Measurements from ENCODE around the gene HJV.

HJV gene

GRCh38 chr1:146021050-146021445 lies 487 bp downstream of the HJV start:
- no peak for DNase-seq

GRCh38 chr1:146020058-146021049 lies 1.2 kb downstream of the HJV start:
- no peak for DNase-seq

DNA sequence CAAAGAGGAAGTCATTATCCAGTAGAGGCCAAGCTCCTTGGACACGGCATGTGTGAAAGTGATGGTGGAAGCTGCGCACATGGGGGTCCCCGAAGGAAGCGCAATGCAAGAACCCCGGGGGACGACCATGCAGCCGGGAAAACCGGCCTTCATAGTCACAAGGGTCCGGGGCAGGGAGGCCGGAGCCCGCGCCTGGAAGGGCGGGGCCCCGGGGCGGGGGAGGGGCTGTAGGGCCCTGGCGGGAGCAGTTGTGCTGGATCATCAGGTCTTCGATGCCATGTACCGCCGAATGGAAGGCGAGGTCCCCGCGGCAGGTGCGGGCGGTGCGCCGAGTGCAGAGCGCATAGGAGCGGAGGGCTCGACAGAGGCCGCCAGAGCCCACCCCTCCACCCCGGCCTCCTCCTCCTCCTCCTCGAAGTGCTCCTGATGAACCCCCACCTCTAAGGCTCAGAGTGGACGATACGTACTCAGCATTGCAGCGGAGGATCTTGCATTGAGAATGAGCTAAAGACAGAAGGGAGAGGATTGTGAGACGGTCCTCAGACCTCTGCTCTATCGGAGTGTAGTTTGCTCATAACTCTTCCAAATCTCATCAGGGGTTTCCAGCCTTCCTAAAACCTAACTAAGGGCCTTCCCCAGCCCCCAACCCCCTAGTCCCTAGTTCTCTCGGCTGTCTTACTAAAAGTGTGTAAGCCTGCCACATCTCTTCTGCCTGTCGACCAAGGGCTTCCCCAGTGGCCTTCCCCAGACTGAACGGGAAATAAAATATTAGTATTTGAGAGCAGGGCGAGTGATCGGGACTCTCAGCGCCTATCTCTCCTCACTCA lies 2.1 kb downstream of the HJV start:
- peak; percentile 48 for DNase-seq

- no peak for DNase-seq
These were observed 4.6 kb downstream of the HJV start for GRCh38 chr1:146016891-146017290.

GRCh38 chr1:146013559-146013922 lies 8.0 kb downstream of the HJV start:
- no peak for DNase-seq

DNA sequence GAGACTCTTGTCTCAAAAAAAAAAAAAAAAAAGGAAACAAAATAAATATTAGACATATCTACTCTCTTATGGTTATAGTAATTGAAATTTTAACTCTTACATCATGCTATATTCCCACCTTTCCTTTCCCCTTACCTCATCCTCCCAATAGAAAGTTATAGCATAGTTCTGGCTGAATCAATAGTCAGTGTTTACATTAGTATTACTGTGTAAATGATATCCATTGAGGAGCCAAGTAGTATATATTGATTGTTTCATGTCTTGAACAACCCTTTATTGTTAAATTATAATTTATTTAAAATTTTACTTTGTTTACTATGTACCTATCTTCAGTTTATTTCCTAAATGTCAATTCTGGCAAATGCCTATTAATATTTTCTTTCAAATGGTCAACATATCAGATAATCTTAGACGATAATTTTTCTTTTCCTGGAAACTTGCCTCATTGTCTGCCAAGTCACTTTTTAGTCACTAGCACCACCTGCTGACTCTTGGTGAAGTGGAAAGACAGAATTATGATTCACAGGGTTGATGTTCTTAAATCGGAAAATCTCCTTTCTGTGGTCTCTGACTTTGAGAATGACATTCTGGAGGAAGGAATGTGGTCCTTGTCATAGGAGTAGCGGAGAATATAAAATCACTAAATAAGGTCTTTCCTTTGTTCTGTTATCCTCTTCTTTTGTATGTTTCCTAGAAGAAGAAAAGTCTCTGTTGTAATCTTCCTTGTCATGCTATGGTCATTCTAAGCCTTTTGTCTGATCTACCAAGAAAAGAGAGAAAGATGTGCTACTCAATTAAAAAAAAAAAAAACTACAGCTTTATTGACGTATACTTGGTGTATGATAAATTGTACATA lies 8.6 kb downstream of the HJV start:
- peak; percentile 58 for DNase-seq

DNA sequence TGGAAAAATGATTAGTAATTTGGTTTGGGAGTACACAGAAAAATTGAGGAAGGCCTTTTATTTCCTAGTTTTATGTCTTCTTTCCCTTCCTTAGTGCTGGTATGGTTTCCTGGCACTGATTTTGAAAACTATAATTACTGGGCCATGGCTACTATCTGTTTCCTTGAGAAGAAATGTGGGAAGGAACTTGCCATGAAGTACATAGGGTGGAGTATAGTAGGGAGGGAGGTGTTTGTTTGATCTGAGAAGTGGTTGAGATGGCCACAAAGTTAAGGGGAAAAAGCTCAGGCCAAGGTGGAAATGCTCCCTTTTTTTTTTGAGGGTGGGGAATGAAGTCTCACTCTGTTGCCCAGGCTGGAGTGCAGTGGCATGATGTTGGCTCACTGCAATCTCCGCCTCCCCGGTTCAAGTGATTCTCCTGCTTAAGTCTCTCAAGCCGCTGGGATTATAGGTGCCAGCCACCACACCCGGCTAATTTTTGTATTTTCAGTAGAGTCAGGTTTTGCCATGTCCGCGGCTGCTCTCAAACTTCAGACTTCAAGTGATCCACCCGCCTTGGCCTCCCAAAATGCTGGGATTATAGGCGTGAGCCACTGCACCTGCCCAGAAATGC lies 11.3 kb downstream of the HJV start:
- no peak for DNase-seq

DNA sequence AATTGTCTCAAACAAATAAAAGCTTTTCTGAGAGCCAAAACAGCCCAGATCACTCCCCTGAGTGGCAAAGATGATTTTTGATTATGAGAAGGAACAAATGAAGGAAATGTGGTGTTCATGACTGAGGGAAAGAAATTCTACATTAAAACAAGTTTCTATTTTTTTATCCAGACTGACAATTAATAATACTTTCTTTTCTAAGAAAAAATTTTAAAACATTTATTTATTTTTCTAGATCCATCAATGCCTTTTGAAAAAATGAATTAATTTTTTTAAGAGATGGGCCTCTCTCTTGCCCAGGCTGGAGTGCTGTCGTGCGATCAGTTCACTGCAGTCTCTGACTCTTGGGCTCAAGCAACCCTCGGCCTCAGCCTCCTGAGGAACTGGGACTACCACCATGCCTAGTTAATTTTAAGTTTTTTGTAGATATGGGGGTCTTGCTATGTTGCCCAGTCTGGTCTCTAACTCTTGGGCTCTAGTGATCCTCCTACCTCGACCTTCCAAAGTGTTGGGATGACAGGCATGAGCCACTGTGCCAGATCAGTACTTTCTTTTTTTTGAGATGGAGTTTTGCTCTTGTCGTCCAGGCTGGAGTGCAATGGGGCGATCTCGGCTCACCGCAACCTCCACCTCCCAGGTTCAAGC lies 13.9 kb downstream of the HJV start:
- no peak for DNase-seq

- DNase-seq, result no peak
These were observed 19.8 kb downstream of the HJV start for GRCh38 chr1:146001709-146002108.

DNA sequence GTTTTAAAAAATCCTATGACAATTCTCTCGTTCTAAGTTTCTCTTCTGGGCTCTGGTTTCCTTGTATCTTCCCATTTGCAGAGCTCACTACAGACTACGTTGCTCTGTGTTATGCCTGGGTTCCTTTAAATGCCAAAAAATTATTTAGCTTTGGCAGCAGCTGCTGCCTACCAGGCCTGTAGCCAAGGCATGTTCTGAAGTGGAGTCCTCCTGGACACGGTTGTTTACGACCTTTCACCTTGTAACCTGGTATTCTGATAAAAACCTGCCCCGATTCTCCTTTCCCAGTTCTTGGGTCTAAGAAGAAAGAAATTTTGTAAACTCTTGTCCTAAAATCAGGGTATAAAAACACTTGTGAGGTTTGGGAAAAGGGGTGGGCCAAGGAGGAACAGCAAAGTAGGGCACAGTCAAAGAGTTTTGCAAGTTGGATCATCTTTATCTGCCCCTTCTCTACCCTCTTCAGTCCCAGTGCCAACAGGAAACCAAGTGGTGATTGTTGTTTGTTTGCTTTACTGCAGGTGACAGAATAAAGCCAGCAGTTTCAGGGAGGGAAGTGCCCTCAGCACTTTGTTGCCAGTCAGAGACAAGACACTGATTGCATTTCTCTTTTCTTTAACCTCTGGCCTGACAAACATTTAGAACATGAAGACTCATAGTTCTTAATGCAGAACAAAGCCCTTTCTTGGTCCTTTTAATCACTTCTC lies 22.1 kb downstream of the HJV start:
- no peak for DNase-seq

DNA sequence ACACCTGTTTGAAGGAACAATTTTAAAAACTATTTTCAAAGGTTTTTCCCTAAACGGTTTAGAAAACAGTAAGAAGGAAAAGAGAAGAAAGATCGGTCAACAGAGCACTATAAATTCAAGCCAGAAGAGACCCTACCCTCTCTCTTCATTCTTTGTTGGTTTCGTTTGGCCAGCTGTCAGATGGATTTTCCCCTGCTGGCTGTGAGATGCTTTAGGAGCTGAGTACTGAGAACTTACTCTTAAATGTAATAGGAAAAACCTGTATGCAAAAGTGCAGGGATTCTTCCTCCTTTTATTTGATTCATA lies 23.9 kb downstream of the HJV start:
- DNase-seq, result no peak

- DNase-seq, result peak; percentile 61
These were observed 24.4 kb downstream of the HJV start for GRCh38 chr1:145997016-145997717.

DNA sequence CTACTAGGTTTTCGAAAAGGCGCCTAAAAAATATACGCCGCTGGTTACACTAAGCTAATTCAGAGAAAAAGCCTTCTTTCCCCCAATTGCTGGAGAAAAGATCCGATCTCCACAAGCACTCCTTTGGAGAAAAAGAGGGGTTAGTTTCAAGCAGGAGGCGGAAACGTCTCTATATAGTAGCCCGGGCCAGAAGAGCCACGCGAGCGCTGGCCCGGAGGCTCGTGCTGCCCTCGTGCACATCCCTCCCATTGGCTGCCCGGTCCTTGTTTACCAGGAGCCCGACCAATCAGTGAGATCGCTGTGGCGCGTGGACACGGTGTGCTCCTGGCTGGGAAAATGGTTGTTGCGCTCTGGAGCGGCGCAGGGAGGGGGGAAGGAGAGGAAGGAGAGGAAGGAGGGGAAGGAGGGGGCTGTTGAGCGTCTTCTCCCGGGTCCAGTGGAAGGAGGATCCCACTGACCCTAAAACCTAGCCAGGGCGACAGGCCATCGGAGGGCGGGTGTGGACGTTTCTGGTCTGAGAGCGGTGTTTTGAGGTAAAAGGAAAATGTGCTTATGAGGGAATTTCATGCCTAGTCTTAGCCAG lies 25.0 kb downstream of the HJV start, which contains the start of gene TXNIP:
TXNIP (minus strand) TSS at position 147 of the 583 bp plus-strand sequence. CDS start 313 bp downstream, outside the sequence.
- DNase-seq, result peak; percentile 99

- no peak for DNase-seq
These were observed 25.5 kb downstream of the HJV start for GRCh38 chr1:145995964-145996432.

- no peak for DNase-seq
These were observed 26.2 kb downstream of the HJV start for GRCh38 chr1:145995148-145995881.

DNA sequence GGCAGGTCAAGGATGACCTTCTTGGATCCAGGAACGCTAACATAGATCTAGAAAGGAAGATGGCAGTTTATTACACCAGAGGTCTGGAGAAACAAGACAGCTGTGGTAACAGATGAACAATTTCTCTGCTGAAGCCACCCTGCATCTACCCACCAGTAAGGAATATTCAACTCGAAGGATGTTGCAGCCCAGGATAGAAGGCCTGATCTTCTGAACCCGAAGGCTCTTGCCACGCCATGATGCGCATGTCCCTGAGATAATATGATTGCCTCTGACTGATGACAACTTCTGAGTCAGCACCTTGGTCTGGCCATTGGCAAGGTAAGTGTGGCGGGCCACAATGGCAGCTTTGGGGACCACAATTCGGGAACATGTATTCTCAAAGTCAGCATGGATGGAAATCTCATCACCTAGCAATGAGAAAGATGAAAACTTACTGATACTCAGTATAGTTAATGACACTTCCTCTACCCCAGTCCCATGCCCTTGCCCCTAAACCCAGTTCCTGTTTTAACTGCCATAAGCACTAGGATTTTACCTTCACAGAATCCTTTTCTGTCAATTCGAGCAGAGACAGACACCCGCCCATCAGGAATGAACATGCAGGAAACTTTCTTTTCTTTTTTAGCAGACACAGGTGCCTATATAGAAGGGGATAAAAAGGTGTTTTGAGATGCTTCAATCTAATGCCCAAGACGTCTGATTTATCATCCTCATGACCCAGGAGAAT lies 27.0 kb downstream of the HJV start:
- no peak for DNase-seq

DNA sequence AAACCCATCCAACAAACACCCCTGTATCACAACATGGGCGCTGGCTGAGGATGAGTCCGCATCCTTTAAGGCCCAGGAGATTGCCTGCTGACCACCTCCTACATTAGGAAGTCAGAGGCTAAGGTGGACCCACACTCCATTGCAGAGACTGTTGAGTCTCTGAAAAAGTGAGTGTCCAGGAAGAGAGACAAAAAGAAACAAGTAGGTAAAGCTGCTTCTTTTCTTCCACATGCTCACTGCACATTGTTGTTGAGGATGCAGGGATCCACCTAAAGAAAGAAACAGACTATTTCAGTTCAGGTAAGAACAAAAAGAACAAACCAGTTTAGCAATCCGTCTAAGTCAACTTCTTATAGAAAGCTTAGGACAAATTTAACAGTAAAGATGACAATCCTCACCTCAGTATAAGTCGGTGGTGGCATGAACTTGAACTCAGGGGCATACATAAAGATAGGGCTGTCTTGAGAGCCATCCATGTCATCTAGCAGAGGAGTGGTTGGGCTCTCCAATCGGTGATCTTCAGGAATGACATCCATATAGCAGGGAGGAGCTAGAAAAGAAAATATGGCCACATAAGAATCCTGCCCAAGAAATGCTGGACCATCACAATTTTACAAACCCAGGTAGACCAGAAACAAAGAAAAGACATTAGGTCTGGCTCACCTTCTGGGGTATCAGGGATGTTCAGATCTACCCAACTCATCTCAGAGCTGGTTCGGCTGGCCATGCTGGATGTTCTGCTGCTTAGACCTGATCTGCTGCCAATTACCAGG lies 27.7 kb downstream of the HJV start:
- no peak for DNase-seq
